ENCODE results near the gene ARMC2.
A peak's percentile ranks its signal among the peaks of the same experiment; 100 is the strongest.
"Not testable (repeated sequence)": the region's sequence is repeated elsewhere in the genome, so short reads cannot be mapped to it uniquely, and the experiment has no call there.

The ARMC2 gene

GRCh38 chr6:108848116-108848868 lies at the start of gene ARMC2:
ARMC2 (plus strand) TSS chr6:108848422; CDS start chr6:108854268, 5,846 bp downstream.
- peak; percentile 74 for DNase-seq

GRCh38 chr6:108798670-108799353 lies 49.4 kb upstream of the ARMC2 start:
- DNase-seq, result peak; percentile 32

GRCh38 chr6:108799354-108799717 lies 48.9 kb upstream of the ARMC2 start:
- DNase-seq, result no peak

- no peak for DNase-seq
Observed at GRCh38 chr6:108799791-108800190, 48.4 kb upstream of the ARMC2 start.

GRCh38 chr6:108800427-108800864 lies 47.8 kb upstream of the ARMC2 start:
- DNase-seq, result no peak

GRCh38 chr6:108801366-108801765 lies 46.9 kb upstream of the ARMC2 start:
- no peak for DNase-seq

GRCh38 chr6:108803982-108804490 lies 44.2 kb upstream of the ARMC2 start:
- no peak for DNase-seq

- no peak for DNase-seq
Observed at GRCh38 chr6:108804956-108805355, 43.3 kb upstream of the ARMC2 start.

GRCh38 chr6:108805611-108806167 lies 42.5 kb upstream of the ARMC2 start:
- DNase-seq, result no peak

GRCh38 chr6:108806171-108806570 lies 42.1 kb upstream of the ARMC2 start:
- no peak for DNase-seq

GRCh38 chr6:108806665-108807064 lies 41.6 kb upstream of the ARMC2 start:
- no peak for DNase-seq

- no peak for DNase-seq
Observed at GRCh38 chr6:108807928-108808327, 40.3 kb upstream of the ARMC2 start.

- DNase-seq, result no peak
Observed at GRCh38 chr6:108809211-108809610, 39.0 kb upstream of the ARMC2 start.

GRCh38 chr6:108810057-108810643 lies 38.1 kb upstream of the ARMC2 start:
- DNase-seq, result no peak

- no peak for DNase-seq
Observed at GRCh38 chr6:108811490-108811889, 36.7 kb upstream of the ARMC2 start.

- not testable (repeated sequence) for DNase-seq
Observed at GRCh38 chr6:108813218-108813617, 35.0 kb upstream of the ARMC2 start.

GRCh38 chr6:108817276-108817675 lies 30.9 kb upstream of the ARMC2 start:
- DNase-seq, result not testable (repeated sequence)

- no peak for DNase-seq
Observed at GRCh38 chr6:108820006-108820405, 28.2 kb upstream of the ARMC2 start.

GRCh38 chr6:108822401-108822800 lies 25.8 kb upstream of the ARMC2 start:
- no peak for DNase-seq

- DNase-seq, result no peak
Observed at GRCh38 chr6:108825326-108825725, 22.9 kb upstream of the ARMC2 start.

GRCh38 chr6:108831104-108831503 lies 17.1 kb upstream of the ARMC2 start:
- DNase-seq, result no peak

GRCh38 chr6:108832738-108833137 lies 15.5 kb upstream of the ARMC2 start:
- DNase-seq, result no peak

- DNase-seq, result peak; percentile 79
Observed at GRCh38 chr6:108835218-108835850, 12.9 kb upstream of the ARMC2 start.
